Astrocyte (in vitro differentiated cells and primary cell): Measurements from ENCODE around the gene RAB40C. TPM values are rescaled to one million over a fixed set of nuclear protein-coding genes. Genes with fewer than 3 reads are reported as not detected.

Experiments
- DNase-seq: peaks from one replicate; pipeline ENCODE4 v3.0.0-alpha.2; 2010; ENCODE audit warnings: low read depth
- FAIRE-seq: peaks from 2 replicates; lab custom pipeline; 2011; peaks lifted over from hg19 to GRCh38; lab: Jason Lieb, UNC
- H2AFZ ChIP-seq: 2 replicates; pipeline ENCODE4 v1.6.0; 2012; ENCODE audit warnings: low read depth, low read length, inconsistent platforms
- H3K27ac ChIP-seq: 2 replicates; pipeline ENCODE4 v1.5.1; 2011; ENCODE audit warnings: low read depth, low read length, inconsistent platforms
- H3K27me3 ChIP-seq: 2 replicates; pipeline ENCODE4 v1.6.0; 2011; ENCODE audit warnings: low read length, inconsistent platforms; ENCODE audit not compliant: insufficient read depth
- H3K36me3 ChIP-seq: 2 replicates; pipeline ENCODE4 v1.5.1; 2011; ENCODE audit warnings: low read length, inconsistent platforms; ENCODE audit not compliant: insufficient read depth
- H3K4me1 ChIP-seq: 2 replicates; pipeline ENCODE4 v1.5.1; 2011; ENCODE audit warnings: low read length, inconsistent platforms; ENCODE audit not compliant: insufficient read depth
- H3K4me2 ChIP-seq: 2 replicates; pipeline ENCODE4 v1.6.0; 2012; ENCODE audit warnings: low read length, inconsistent platforms
- H3K4me3 ChIP-seq: 2 replicates; pipeline ENCODE4 v1.5.1; 2011; ENCODE audit warnings: low read depth, mild to moderate bottlenecking, low read length, inconsistent platforms; ENCODE audit not compliant: insufficient read depth
- H3K79me2 ChIP-seq: 2 replicates; pipeline ENCODE4 v1.6.0; 2012; ENCODE audit warnings: mild to moderate bottlenecking, low read length, inconsistent platforms; ENCODE audit not compliant: insufficient read depth
- H3K9ac ChIP-seq: 2 replicates; pipeline ENCODE4 v1.6.0; 2012; ENCODE audit warnings: mild to moderate bottlenecking, low read length, inconsistent platforms
- H3K9me3 ChIP-seq: 2 replicates; pipeline ENCODE4 v1.5.1; 2012; ENCODE audit warnings: low read depth, mild to moderate bottlenecking, low read length, inconsistent platforms; ENCODE audit not compliant: insufficient read depth
- H4K20me1 ChIP-seq: 2 replicates; pipeline ENCODE4 v1.6.0; 2012; ENCODE audit warnings: low read length, inconsistent platforms; ENCODE audit not compliant: insufficient read depth
- H3K27ac Mint-ChIP-seq: one replicate; pipeline ENCODE4 v1.8.0; 2021; ENCODE audit warnings: mild to moderate bottlenecking, mixed read lengths; ENCODE audit not compliant: unreplicated experiment
- H3K27me3 Mint-ChIP-seq: one replicate; pipeline ENCODE4 v1.8.0; 2021; ENCODE audit warnings: low read depth, mixed read lengths; ENCODE audit not compliant: unreplicated experiment
- H3K36me3 Mint-ChIP-seq: one replicate; pipeline ENCODE4 v1.8.0; 2021; ENCODE audit warnings: low read depth, mixed read lengths; ENCODE audit not compliant: unreplicated experiment
- H3K4me1 Mint-ChIP-seq: one replicate; pipeline ENCODE4 v1.8.0; 2021; ENCODE audit warnings: low read depth, mixed read lengths; ENCODE audit not compliant: unreplicated experiment
- H3K4me3 Mint-ChIP-seq: one replicate; pipeline ENCODE4 v1.8.0; 2021; ENCODE audit warnings: mild to moderate bottlenecking, moderate library complexity, mixed read lengths; ENCODE audit not compliant: unreplicated experiment
- H3K9me3 Mint-ChIP-seq: one replicate; pipeline ENCODE4 v1.8.0; 2021; ENCODE audit warnings: mild to moderate bottlenecking, mixed read lengths; ENCODE audit not compliant: unreplicated experiment
- EZH2 ChIP-seq: IDR thresholded peaks from 2 replicates; pipeline ENCODE4 v1.6.1; 2012; ENCODE audit warnings: mild to moderate bottlenecking, low read length, inconsistent platforms; ENCODE audit not compliant: insufficient read depth
- total RNA-seq: library from RNA; stranded (reverse); gene quantifications from 2 replicates; pipeline ENCODE4 v1.2.1, GENCODE V29; 2021
- TF ChIP-seq, protein P1 (sequence below): IDR thresholded peaks from 2 replicates; pipeline ENCODE4 v1.5.1; 2011; ENCODE audit warnings: low read depth, mild to moderate bottlenecking, inconsistent platforms, low read length, moderate library complexity; ENCODE audit not compliant: insufficient read depth

The RAB40C gene
- total RNA-seq, 1 donor from 2014 or later: 13.0 TPM

DNA sequence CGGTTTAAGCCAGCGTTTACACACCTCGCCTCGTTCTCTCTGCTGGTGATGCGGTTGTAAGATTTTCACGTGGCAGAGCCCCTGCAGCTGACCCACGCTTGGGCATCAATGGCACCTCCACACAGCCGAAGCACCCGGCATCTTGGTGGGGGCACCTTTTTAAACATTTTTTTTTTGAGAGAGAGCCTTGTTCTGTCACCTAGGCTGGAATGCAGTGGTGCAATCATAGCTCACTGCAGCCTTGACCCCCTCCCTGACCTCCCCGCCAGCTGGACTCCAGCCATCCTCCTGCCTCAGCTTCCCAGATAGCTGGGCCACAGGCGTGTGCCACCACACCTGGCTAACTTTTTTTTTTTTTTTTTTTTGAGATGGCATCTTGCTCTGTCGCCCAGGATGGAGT lies 64.2 kb downstream of the RAB40C start:
- TF ChIP-seq, protein P1, sequence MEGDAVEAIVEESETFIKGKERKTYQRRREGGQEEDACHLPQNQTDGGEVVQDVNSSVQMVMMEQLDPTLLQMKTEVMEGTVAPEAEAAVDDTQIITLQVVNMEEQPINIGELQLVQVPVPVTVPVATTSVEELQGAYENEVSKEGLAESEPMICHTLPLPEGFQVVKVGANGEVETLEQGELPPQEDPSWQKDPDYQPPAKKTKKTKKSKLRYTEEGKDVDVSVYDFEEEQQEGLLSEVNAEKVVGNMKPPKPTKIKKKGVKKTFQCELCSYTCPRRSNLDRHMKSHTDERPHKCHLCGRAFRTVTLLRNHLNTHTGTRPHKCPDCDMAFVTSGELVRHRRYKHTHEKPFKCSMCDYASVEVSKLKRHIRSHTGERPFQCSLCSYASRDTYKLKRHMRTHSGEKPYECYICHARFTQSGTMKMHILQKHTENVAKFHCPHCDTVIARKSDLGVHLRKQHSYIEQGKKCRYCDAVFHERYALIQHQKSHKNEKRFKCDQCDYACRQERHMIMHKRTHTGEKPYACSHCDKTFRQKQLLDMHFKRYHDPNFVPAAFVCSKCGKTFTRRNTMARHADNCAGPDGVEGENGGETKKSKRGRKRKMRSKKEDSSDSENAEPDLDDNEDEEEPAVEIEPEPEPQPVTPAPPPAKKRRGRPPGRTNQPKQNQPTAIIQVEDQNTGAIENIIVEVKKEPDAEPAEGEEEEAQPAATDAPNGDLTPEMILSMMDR: no peak
- no peak for TF ChIP-seq EZH2
- FAIRE-seq (no peak), DNase-seq (no peak)
- H3K4me2 ChIP-seq: no peak overlapping the region
- H3K4me3 ChIP-seq: no peak overlapping the region
- no peak overlapping the region for H3K27ac ChIP-seq
- no peaks in the 10 kb centered on the region for H3K27me3 Mint-ChIP-seq
- no peak overlapping the region for H3K9ac ChIP-seq
- no peaks in the 10 kb centered on the region for H4K20me1 ChIP-seq
- H3K4me1 ChIP-seq: peaks cover 4% of the 10 kb centered on the region
- H3K9me3 Mint-ChIP-seq: no peaks in the 10 kb centered on the region
- H3K27me3 ChIP-seq: no peaks in the 10 kb centered on the region
- H3K36me3 Mint-ChIP-seq: peaks cover 3% of the 10 kb centered on the region
- peaks cover 8% of the 10 kb centered on the region for H3K79me2 ChIP-seq
- no peaks in the 10 kb centered on the region for H3K9me3 ChIP-seq
- H3K4me1 Mint-ChIP-seq: no peaks in the 10 kb centered on the region
- H3K36me3 ChIP-seq: no peaks in the 10 kb centered on the region
- no peak overlapping the region for H3K27ac Mint-ChIP-seq
- H3K4me3 Mint-ChIP-seq: no peak overlapping the region
- H2AFZ ChIP-seq: no peak overlapping the region

DNA sequence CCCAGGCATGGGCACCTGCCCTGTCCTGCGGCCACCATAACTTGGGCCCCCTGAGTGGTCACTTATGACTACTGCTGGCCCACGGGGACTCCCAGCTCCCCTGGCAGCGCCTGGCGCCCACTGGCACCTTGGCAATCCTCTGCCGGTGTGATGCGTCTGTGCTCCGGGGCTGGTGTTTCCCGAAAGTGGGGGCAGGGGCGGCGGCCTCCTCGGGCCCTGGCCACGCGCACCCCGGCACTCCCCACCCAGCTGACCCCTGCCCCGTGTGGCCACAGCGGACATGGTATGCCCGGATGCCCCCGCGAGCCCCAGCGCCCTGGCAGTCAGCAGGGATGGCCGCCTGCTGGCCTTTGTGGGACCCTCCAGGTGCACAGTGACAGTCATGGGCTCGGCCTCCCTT lies 67.6 kb downstream of the RAB40C start:
- H3K36me3 ChIP-seq: no peaks in the 10 kb centered on the region
- H3K27me3 Mint-ChIP-seq: no peaks in the 10 kb centered on the region

More for the DNA sequence above, 67.6 kb downstream of the RAB40C start:
- no peaks in the 10 kb centered on the region for H3K9me3 ChIP-seq
- TF ChIP-seq, protein P1: no peak
- no peak for TF ChIP-seq EZH2
- Mint-ChIP-seq H3K4me3 (no peak overlapping the region), H3K36me3 (peaks cover 3% of the 10 kb centered on the region), H3K27ac (no peak overlapping the region), H3K9me3 (no peaks in the 10 kb centered on the region), H3K4me1 (no peaks in the 10 kb centered on the region)
- DNase-seq (no peak), FAIRE-seq (no peak)
- H4K20me1 ChIP-seq: no peaks in the 10 kb centered on the region
- no peaks in the 10 kb centered on the region for H3K4me1 ChIP-seq
- H3K79me2 ChIP-seq: no peaks in the 10 kb centered on the region
- no peak overlapping the region for H3K27ac ChIP-seq
- no peak overlapping the region for H3K4me3 ChIP-seq
- no peak overlapping the region for H3K9ac ChIP-seq
- no peak overlapping the region for H3K4me2 ChIP-seq
- no peaks in the 10 kb centered on the region for H3K27me3 ChIP-seq
- no peak overlapping the region for H2AFZ ChIP-seq
